GM21786 (cell line): ENCODE measurements around the gene HNRNPA2B1.
"Not testable (repeated sequence)": the region's sequence is repeated elsewhere in the genome, so short reads cannot be mapped to it uniquely, and the experiment has no call there.

ENCODE experiments used
- ATAC-seq: cut with Tn5 transposase; IDR thresholded peaks from one replicate; pipeline ENCODE4 v1.9.1; 2021; ENCODE audit not compliant: unreplicated experiment

The HNRNPA2B1 gene

GRCh38 chr7:26185131-26185843 is 15.3 kb downstream of the HNRNPA2B1 start:
- ATAC-seq = peak; percentile 51

- ATAC-seq = not testable (repeated sequence)
These were observed 16.1 kb downstream of the HNRNPA2B1 start for GRCh38 chr7:26184281-26185101.

DNA sequence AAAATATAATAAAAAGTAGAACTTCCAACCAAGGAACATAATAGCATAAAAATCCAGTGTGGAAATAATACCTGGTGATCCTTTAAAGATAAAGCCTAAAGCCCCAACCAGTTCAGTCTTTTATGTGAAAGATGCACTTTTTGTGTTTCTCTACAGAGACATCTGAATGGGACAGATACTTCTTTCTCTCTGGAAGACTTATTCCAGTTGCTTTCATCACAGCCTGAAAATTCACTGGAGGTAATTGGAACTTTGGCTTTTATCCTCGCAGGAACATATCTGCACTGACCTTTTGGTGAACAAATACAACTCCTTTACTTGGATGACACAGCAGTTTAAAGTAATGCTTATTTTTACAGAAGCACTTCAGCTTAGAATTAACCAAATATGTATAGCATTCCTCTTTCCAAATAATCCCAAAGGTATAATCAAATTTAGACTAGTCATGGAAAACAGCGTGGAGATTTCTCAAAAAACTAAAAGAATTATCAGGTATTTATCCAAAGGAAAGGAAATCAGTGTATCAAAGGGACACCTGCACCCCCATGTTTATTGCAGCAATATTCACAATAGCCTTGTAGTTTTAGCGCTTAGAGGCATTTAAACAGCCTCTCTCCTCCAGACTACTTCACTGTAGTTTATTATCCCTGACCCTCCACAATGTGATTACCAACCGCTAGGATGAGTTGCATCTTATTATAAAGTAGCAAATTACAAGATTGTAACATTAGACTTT is 16.8 kb downstream of the HNRNPA2B1 start:
- ATAC-seq = no peak

- ATAC-seq = no peak
These were observed 17.8 kb downstream of the HNRNPA2B1 start for GRCh38 chr7:26182706-26183105.

- no peak for ATAC-seq
These were observed 18.3 kb downstream of the HNRNPA2B1 start for GRCh38 chr7:26182283-26182682.

- no peak for ATAC-seq
These were observed 18.9 kb downstream of the HNRNPA2B1 start for GRCh38 chr7:26181474-26182227.

DNA sequence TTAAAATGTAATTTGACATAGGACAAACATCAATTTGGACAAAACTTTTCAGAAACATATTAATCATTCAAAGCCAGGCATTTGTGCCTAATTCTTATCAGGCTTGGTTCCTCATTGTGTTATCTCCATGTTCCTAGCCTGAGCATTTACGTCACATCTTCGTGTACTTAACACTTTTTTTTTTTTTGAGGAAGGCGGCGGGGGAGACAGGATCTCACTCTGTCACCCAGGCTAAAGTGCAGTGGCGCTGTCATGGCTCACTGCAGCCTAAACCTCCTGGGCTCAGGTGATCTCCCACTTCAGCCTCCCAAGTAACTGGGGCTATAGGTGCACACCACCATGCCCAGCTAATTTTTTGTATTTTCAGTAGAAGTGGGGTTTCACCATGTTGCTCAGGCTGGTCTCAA is 19.8 kb downstream of the HNRNPA2B1 start:
- ATAC-seq = no peak

DNA sequence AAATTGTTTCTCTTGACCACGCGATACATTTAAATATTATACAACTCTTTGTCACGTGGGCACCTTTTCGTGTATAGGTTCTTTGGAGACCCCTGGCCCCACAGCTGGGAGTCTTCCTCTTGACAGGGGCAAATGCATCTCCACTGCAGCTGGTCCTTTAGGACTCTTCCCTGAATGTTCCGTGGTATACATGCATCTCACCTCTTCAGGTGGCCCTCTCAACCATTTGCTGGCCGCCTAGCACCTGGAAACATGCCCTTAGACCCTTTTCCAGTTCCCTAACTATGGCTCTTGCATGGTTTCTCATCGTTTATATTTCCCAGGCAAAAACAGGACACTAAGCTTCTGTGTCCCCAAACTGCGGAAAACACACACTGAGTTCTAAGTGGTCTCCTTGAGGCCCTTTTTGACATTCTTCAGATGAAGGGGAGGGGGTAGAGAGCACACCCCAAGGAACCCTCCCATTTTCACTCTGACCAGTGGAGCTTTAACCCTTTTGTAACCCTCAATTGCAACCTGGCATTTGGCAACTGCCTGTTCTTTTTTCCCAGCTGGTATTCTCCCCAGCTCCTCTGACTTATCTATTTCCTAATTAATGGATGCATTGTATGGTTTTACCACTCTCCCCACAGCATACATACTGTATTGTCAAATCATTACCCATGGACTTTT is 20.6 kb downstream of the HNRNPA2B1 start:
- no peak for ATAC-seq

DNA sequence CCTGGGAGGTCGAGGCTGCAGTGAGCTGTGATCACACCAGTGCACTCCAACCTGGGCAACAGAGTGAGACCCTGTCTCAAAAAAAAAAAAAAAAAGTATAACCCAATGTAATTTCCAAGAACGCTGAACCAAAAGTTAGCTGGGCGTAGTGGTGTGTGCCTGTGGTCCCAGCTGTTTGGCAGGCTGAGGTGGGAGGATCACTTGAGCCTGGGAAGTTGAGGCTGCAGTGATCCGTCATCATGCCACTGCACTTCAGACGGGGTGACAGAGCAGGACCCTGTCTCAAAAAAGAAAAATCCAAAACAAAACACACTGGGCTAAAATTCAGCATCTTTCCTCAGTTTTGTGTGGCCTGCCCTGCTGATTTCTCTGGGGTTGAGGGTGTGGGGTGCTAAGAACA is 21.1 kb downstream of the HNRNPA2B1 start:
- no peak for ATAC-seq

DNA sequence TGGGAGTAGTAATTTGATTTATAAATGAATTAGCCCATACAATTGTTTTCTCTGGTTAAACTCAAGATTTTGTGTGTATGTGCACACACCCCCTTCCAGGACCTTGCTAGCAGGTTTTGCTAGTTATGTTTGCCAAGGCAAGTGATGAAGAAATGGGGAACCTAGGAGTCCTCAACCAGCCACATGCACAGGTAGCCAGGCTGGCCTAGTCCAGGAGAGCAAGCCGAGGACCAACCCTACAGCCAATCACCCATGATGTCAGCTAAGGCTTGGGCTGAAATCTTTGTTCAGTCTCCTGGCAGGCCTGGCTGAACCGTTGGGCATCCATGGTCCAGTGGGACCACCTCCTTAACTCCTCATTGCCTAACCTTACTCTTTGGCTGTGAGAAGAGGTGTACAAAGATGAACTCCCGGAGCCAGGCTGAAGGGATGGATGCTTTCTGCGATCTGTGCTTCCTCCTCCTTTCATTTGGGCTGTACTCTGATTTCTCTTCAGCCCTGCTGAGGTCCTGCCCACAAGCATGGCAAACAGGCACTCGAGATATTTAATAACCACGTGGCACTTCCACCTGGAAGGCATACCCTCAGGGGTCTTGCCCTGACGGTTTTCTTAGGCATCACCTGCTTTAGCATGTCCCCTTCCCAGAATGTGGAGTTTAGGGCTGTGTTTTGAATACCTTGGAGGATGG is 22.1 kb downstream of the HNRNPA2B1 start:
- ATAC-seq = no peak

DNA sequence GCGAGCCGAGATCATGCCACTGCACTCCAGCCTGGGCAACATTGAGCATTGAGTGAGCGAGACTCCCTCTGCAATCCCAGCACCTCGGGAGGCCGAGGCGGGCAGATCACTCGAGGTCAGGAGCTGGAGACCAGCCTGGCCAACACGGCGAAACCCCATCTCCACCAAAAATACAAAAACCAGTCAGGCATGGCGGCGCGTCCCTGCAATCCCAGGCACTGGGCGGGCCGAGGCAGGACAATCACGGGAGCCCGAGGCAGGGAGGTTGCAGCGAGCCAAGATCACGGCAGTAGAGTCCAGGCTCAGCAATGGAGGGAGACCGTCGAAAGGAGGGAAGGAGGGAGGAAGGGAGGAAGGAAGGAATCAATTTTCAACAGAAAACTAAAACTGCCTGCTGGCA is 23.3 kb downstream of the HNRNPA2B1 start:
- not testable (repeated sequence) for ATAC-seq

GRCh38 chr7:26176696-26177095 is 23.9 kb downstream of the HNRNPA2B1 start:
- not testable (repeated sequence) for ATAC-seq

DNA sequence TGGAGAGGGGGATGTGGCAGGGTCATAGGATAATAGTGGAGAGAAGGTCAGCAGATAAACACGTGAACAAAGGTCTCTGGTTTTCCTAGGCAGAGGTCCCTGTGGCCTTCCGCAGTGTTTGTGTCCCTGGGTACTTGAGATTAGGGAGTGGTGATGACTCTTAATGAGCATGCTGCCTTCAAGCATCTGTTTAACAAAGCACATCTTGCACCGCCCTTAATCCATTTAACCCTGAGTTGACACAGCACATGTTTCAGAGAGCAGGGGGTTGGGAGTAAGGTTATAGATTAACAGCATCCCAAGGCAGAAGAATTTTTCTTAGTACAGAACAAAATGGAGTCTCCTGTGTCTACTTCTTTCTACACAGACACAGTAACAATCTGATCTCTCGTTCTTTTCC is 24.6 kb downstream of the HNRNPA2B1 start:
- not testable (repeated sequence) for ATAC-seq

GRCh38 chr7:26172048-26172447 is 28.5 kb downstream of the HNRNPA2B1 start:
- no peak for ATAC-seq

DNA sequence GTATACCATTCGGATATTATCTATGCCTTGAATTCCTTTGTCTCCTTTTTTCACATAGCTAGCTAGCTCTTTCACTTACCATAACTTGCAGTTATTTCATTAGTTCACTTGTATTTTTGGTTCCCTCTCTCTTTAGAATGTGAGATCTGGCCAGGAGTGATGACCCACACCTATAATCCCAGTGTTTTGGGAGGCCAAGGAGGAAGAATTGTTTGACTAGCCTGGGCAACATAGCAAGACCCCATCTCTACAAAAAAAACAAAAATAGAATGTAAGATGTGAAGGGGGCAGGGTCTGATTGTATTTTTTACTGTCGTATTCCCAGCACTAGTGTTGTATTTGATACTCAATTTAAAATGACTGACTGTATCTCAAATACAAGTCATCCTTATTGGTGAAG is 28.9 kb downstream of the HNRNPA2B1 start:
- no peak for ATAC-seq

DNA sequence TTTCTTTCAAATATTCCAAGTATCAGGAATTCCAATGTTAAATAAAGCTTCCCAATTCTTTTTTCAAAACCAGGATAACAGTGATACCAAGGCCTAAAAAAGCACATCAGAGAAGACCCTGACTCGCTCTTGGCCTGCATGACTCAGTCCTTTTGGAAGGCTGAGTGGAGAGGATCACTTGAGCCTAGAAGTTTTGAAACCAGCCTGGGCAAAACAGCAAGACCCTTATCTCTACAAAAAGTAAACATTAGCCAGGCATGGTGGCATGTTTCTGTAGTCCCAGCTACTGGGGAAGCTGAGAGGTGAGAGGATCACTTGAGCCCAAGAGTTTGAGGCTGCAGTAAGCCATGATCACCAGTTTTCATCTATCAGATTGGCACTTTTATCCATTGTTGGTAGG is 29.9 kb downstream of the HNRNPA2B1 start:
- ATAC-seq = no peak

DNA sequence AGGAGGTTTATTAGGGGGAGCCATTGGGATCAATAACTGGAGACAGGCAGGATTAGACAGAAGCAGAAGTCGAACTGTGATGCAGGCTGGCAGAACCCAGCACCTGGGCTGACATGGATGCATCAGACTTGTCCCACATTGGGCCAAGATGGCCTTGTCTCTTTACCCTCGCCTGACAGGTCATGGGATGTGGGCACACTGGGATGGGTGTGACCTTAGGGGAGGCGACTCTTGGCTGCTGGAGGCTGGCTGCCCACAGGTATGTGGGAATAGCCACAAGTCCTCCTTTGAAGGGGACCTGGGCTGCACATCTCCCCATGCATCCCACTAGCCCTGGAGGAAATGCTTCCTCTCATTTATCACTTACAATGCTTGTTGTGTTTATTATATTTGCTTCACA is 31.3 kb downstream of the HNRNPA2B1 start:
- no peak for ATAC-seq

DNA sequence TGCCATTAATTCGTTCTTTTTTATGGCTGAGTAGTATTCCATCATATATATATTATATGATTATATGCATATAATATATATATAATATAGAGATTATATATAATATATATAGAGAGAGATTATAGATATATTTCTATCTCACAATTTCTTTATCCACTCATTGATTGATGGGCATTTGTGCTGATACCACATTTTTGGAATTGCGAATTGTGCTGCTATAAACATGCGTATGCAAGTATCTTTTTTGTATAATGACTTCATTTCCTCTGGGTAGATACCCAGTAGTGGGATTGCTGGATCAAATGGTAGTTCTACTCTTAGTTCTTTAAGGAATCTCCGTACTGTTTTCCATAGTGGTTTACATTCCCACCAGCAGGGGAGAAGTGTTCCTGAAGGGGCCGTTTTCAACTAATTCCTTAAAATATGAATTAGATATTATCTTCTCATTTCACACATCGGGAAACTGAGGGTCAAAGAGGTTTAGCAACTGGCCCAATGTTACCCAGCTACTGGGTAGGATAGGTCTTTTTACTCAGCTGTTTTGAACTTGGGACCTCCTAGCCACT is 32.0 kb downstream of the HNRNPA2B1 start:
- ATAC-seq = no peak

GRCh38 chr7:26167303-26167934 is 33.1 kb downstream of the HNRNPA2B1 start:
- peak; percentile 91 for ATAC-seq
